Activated CD8-positive, alpha-beta T cell treated with anti-CD3 and anti-CD28 coated beads, Interleukin-2, amount 10 ng/mL, durations not matched to agents 7 days and 5 days (primary cell): Measurements from ENCODE around the gene GRM4. TPM values are rescaled to one million over a fixed set of nuclear protein-coding genes. Genes with fewer than 3 reads are reported as not detected.

Source experiments
- ATAC-seq: fragments of 150-1000 bp; cut with Tn5 transposase; one replicate; pipeline ENCODE4 v1.10.0; 2021; ENCODE audit warnings: moderate library complexity
- CTCF ChIA-PET: fragments of 350-600 bp; sonication (Branson Sonifier 250); formaldehyde crosslinking; loops from one replicate; lab custom pipeline; 2021; ENCODE audit warnings: antibody characterized with exemption; lab: Charles Lee
- POLR2A ChIA-PET: fragments of 350-600 bp; sonication (Branson Sonifier 250); formaldehyde crosslinking; loops from one replicate; lab custom pipeline; 2021; ENCODE audit warnings: antibody characterized with exemption; lab: Charles Lee
- DNase-seq: peaks from one replicate; pipeline ENCODE4 v3.0.0-alpha.2; 2020
- H3K27ac Mint-ChIP-seq: one replicate; pipeline ENCODE4 v1.8.0; 2021; ENCODE audit warnings: mild to moderate bottlenecking, mixed read lengths
- H3K27me3 Mint-ChIP-seq: one replicate; pipeline ENCODE4 v1.8.0; 2021; ENCODE audit warnings: low read depth, mixed read lengths
- H3K36me3 Mint-ChIP-seq: one replicate; pipeline ENCODE4 v1.8.0; 2021; ENCODE audit warnings: low read depth, mixed read lengths
- H3K4me1 Mint-ChIP-seq: one replicate; pipeline ENCODE4 v1.8.0; 2021; ENCODE audit warnings: low read depth, mixed read lengths
- H3K4me3 Mint-ChIP-seq: one replicate; pipeline ENCODE4 v1.8.0; 2021; ENCODE audit warnings: mild to moderate bottlenecking, mixed read lengths
- H3K9me3 Mint-ChIP-seq: one replicate; pipeline ENCODE4 v1.8.0; 2022; ENCODE audit warnings: mixed read lengths; ENCODE audit not compliant: insufficient read depth
- total RNA-seq, 2 experiments: library from RNA; stranded (reverse); gene quantifications; one replicate each; pipeline ENCODE4 v1.2.3, GENCODE V29; 2021

GRM4 gene
- total RNA-seq, 2 experiments from 2014 or later: not detected

GRCh38 chr6:33980176-33981175 lies 165.4 kb downstream of the GRM4 start:
- ChIA-PET POLR2A (no interaction called here), CTCF (no interaction called here)
- DNase-seq: no peak
- Mint-ChIP-seq H3K4me3 (no peak overlapping the region), H3K4me1 (peaks cover 4% of the 10 kb centered on the region), H3K9me3 (no peaks in the 10 kb centered on the region), H3K27me3 (peaks cover 20% of the 10 kb centered on the region), H3K27ac (no peak overlapping the region), H3K36me3 (no peaks in the 10 kb centered on the region)
- no peak for ATAC-seq

GRCh38 chr6:33979750-33980149 lies 166.1 kb downstream of the GRM4 start:
- H3K9me3 Mint-ChIP-seq: no peaks in the 10 kb centered on the region
- ATAC-seq: no peak
- CTCF ChIA-PET: no interaction called here
- POLR2A ChIA-PET: no interaction called here
- no peaks in the 10 kb centered on the region for H3K36me3 Mint-ChIP-seq
- no peak overlapping the region for H3K27ac Mint-ChIP-seq
- H3K4me3 Mint-ChIP-seq: no peak overlapping the region
- peaks cover 4% of the 10 kb centered on the region for H3K4me1 Mint-ChIP-seq
- DNase-seq: no peak
- H3K27me3 Mint-ChIP-seq: peaks cover 21% of the 10 kb centered on the region

- H3K9me3 Mint-ChIP-seq: no peaks in the 10 kb centered on the region
- ChIA-PET POLR2A (no interaction called here), CTCF (no interaction called here)
- no peaks in the 10 kb centered on the region for H3K36me3 Mint-ChIP-seq
- DNase-seq (no peak), ATAC-seq (no peak)
- peaks cover 33% of the 10 kb centered on the region for H3K27me3 Mint-ChIP-seq
- H3K4me3 Mint-ChIP-seq: no peak overlapping the region
- H3K4me1 Mint-ChIP-seq: peaks cover 4% of the 10 kb centered on the region
- H3K27ac Mint-ChIP-seq: no peak overlapping the region
Observed at GRCh38 chr6:33978412-33979150, 167.3 kb downstream of the GRM4 start.

- POLR2A ChIA-PET: no interaction called here
- no peaks in the 10 kb centered on the region for H3K4me1 Mint-ChIP-seq
- no peaks in the 10 kb centered on the region for H3K9me3 Mint-ChIP-seq
- ATAC-seq (no peak), DNase-seq (no peak)
- no peaks in the 10 kb centered on the region for H3K36me3 Mint-ChIP-seq
- H3K4me3 Mint-ChIP-seq: no peak overlapping the region
- peaks cover 33% of the 10 kb centered on the region for H3K27me3 Mint-ChIP-seq
- CTCF ChIA-PET: no interaction called here
- H3K27ac Mint-ChIP-seq: no peak overlapping the region
Observed at GRCh38 chr6:33977606-33978411, 168.1 kb downstream of the GRM4 start.

GRCh38 chr6:33976437-33977360 lies 169.2 kb downstream of the GRM4 start:
- DNase-seq (no peak), ATAC-seq (no peak)
- ChIA-PET CTCF (no interaction called here), POLR2A (no interaction called here)
- Mint-ChIP-seq H3K27ac (no peak overlapping the region), H3K9me3 (no peaks in the 10 kb centered on the region), H3K27me3 (peaks cover 38% of the 10 kb centered on the region), H3K36me3 (no peaks in the 10 kb centered on the region), H3K4me1 (no peaks in the 10 kb centered on the region), H3K4me3 (no peak overlapping the region)

GRCh38 chr6:33975661-33976436 lies 170.0 kb downstream of the GRM4 start:
- Mint-ChIP-seq H3K27ac (no peak overlapping the region), H3K4me1 (no peaks in the 10 kb centered on the region), H3K27me3 (peaks cover 45% of the 10 kb centered on the region), H3K36me3 (no peaks in the 10 kb centered on the region), H3K4me3 (no peak overlapping the region), H3K9me3 (no peaks in the 10 kb centered on the region)
- ATAC-seq (no peak), DNase-seq (no peak)
- POLR2A ChIA-PET: no interaction called here
- CTCF ChIA-PET: no interaction called here

GRCh38 chr6:33974471-33974870 lies 171.4 kb downstream of the GRM4 start:
- H3K4me1 Mint-ChIP-seq: no peaks in the 10 kb centered on the region
- H3K27ac Mint-ChIP-seq: no peak overlapping the region
- H3K27me3 Mint-ChIP-seq: peaks cover 53% of the 10 kb centered on the region
- H3K4me3 Mint-ChIP-seq: no peak overlapping the region
- ATAC-seq: no peak
- no peaks in the 10 kb centered on the region for H3K36me3 Mint-ChIP-seq
- POLR2A ChIA-PET: no interaction called here
- no peaks in the 10 kb centered on the region for H3K9me3 Mint-ChIP-seq
- DNase-seq: no peak
- CTCF ChIA-PET: no interaction called here

- POLR2A ChIA-PET: no interaction called here
- CTCF ChIA-PET: no interaction called here
Observed at GRCh38 chr6:33974030-33974429, 171.9 kb downstream of the GRM4 start.

GRCh38 chr6:33971580-33971979 lies 174.3 kb downstream of the GRM4 start:
- no peaks in the 10 kb centered on the region for H3K4me1 Mint-ChIP-seq
- no peaks in the 10 kb centered on the region for H3K36me3 Mint-ChIP-seq
- ATAC-seq (no peak), DNase-seq (no peak)
- no peaks in the 10 kb centered on the region for H3K9me3 Mint-ChIP-seq
- no peak overlapping the region for H3K27ac Mint-ChIP-seq
- H3K4me3 Mint-ChIP-seq: no peak overlapping the region
- ChIA-PET CTCF (no interaction called here), POLR2A (no interaction called here)
- H3K27me3 Mint-ChIP-seq: peaks cover 58% of the 10 kb centered on the region

More at GRCh38 chr6:33974030-33974429, 171.9 kb downstream of the GRM4 start:
- Mint-ChIP-seq H3K27me3 (peaks cover 53% of the 10 kb centered on the region), H3K4me3 (no peak overlapping the region), H3K4me1 (no peaks in the 10 kb centered on the region), H3K27ac (no peak overlapping the region), H3K36me3 (no peaks in the 10 kb centered on the region), H3K9me3 (no peaks in the 10 kb centered on the region)
- DNase-seq (no peak), ATAC-seq (no peak)
